NB4 (cell line): ENCODE results near the gene KRTAP4-2.
"Not testable (repeated sequence)": the region's sequence is repeated elsewhere in the genome, so short reads cannot be mapped to it uniquely, and the experiment has no call there.

Experiments used
- DNase-seq: peaks from one replicate; pipeline ENCODE4 v3.0.0; 2010; ENCODE audit warnings: low read depth
- H3K4me3 ChIP-seq: one replicate; pipeline ENCODE4 v1.5.1; 2011; ENCODE audit warnings: mild to moderate bottlenecking, low read depth, low read length, moderate library complexity
- CTCF ChIP-seq: IDR thresholded peaks from one replicate; pipeline ENCODE4 v1.5.1; 2012; ENCODE audit warnings: low read depth, low read length
- MAX ChIP-seq: IDR thresholded peaks from 2 replicates; pipeline ENCODE4 v1.6.1; 2011; ENCODE audit warnings: low read depth, low read length
- MYC ChIP-seq: IDR thresholded peaks from 2 replicates; pipeline ENCODE4 v1.6.1; 2011; ENCODE audit warnings: low read depth, low read length
- POLR2A ChIP-seq: IDR thresholded peaks from 2 replicates; pipeline ENCODE4 v1.6.1; 2011; ENCODE audit warnings: mild to moderate bottlenecking; ENCODE audit not compliant: insufficient read length; ENCODE audit errors: extremely low read depth

Gene KRTAP4-2

DNA sequence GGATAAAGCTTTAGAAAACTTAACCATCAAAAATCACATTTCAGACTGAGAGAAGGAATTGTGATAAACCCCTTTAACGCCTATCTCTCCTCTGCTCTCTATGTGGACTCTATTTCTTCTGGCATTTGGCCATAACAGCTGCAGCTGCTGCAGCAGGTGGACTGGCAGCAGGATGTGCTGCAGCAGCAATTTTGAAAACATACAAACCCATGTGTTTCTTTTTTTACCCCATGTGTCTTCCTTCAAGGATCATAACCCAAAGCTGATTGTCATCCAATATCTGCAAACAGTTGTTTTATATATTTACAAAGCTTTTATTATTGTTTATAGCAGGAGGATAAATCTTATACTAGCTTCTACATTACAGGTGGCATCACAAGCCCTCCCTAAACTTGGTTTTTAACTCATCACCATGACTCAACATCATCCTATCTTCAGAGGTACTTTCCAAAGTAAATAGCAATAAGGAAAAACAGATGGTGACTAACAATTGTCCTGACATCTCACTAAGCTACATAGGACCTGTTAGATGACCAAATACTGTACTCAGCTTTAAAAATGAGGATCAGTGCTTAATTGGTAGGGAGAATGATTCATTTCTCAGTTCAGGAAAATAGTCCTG is 33.9 kb upstream of the KRTAP4-2 start:
- no peak overlapping the region for H3K4me3 ChIP-seq
- DNase-seq = no peak
- TF ChIP-seq MYC (no peak), POLR2A (no peak), CTCF (no peak), MAX (no peak)

DNA sequence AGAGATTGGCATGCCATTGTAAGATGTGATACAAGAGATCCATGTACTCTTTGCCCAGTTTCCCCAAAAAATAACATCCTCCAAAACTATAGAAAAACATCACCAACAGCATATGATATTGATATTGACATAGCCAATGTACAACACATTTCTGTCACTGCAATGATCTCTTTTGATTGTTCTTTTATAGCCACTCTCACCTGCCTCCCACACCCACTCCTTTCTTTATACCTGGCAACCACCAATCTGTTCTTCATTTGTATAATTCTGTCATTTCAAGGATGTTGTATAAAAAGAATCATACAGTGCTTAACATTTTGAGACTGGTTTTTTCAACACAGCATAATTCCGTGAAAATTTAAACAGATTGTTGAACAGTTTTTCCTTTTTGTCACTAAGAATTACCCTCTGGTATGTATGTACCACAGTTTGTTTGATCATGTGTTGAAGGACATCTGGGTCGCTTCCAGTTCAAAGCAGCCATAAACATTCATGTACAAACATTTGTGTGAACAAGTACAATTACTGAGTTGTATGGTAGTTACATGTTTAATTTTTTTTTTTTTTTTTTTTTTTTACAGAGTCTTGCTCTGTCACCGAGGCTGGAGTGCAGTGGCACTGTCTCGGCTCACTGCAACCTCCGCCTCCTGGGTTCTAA is 21.5 kb upstream of the KRTAP4-2 start:
- H3K4me3 ChIP-seq = no peak overlapping the region
- DNase-seq = no peak
- TF ChIP-seq MYC (no peak), MAX (no peak), CTCF (no peak), POLR2A (no peak)

DNA sequence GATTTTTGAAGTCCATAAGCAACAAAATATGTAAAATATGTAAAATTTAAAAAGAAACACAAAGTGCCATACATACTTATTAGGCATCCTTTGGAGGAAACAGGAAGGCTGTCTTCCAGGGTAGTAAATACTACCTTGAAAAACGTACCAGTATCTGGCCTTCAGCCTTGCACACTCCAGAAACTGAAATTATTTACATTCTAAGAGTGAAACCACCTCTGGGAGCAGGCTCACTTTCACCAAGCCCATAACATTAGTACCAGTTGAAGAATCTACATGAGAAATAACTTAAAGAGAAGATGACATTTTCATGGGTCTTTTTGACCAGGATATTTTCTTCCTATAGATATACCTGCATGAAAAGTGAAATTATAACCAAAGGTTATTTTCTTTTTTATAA is 18.0 kb upstream of the KRTAP4-2 start:
- no peak for DNase-seq
- no peak overlapping the region for H3K4me3 ChIP-seq
- TF ChIP-seq POLR2A = no peak
- TF ChIP-seq MAX = no peak
- no peak for TF ChIP-seq MYC
- TF ChIP-seq CTCF = no peak

DNA sequence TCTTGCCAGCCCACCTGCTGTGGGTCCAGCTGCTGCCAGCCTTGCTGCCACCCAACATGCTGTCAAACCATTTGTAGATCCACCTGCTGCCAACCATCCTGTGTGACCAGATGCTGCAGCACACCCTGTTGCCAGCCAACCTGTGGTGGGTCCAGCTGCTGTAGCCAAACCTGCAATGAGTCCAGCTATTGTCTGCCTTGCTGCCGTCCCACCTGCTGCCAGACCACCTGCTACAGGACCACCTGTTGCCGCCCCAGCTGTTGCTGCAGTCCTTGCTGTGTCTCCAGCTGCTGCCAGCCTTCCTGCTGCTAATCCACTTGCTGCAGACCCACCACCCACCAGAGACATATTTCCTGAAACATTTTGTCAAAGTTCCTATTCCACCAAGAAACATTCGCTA is 12.3 kb upstream of the KRTAP4-2 start:
- H3K4me3 ChIP-seq = no peak overlapping the region
- no peak for DNase-seq
- TF ChIP-seq MAX (no peak), POLR2A (no peak), MYC (no peak), CTCF (no peak)

GRCh38 chr17:41189837-41190318 is 11.9 kb upstream of the KRTAP4-2 start, which contains the start of gene KRTAP9-1:
KRTAP9-1 (plus strand) TSS chr17:41189887; CDS start chr17:41189887, 0 bp downstream.
- H3K4me3 ChIP-seq, DNase-seq: not testable (repeated sequence)

DNA sequence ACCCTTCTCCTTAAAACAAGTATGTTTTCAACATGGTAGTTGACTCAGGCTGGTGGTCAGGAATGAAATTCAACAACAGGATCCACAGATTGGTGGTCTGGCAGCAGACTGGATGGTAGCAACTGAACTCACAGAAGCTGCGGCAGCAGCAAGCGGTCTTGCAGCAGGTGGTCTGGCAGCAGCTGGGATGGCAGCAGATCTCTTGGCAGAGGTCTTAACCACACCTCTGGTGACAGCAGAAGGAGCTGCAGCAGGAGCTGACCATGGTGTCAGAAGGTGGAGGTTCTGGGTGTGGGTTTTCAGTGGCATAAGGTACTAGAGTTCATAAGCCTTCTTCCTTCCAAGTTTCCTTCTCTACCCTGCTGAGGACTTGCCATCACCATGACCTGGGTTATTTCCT is 8.9 kb upstream of the KRTAP4-2 start:
- TF ChIP-seq MAX (no peak), CTCF (no peak), MYC (no peak), POLR2A (no peak)
- no peak for DNase-seq

More for the DNA sequence above, 8.9 kb upstream of the KRTAP4-2 start:
- H3K4me3 ChIP-seq = no peak overlapping the region
